ENCODE data around the gene LRRC18. TPM values are rescaled to one million over a fixed set of nuclear protein-coding genes. Genes with fewer than 3 reads are reported as not detected.

LRRC18 gene
- total and polyA plus RNA-seq, 2 donors (not counting 3 experiments of a cell fraction or from before 2014, with no cell fraction given): not detected

GRCh38 chr10:48890888-48891850, 48.5 kb downstream of the LRRC18 start:
- POLR2A ChIA-PET: no interaction called here

More at GRCh38 chr10:48890888-48891850, 48.5 kb downstream of the LRRC18 start:
- Histone ChIP-seq H2AFZ (ENCODE audit: low read depth, low read length) (no peak overlapping the region), H3K4me1 (ENCODE audit: control insufficient read depth, extremely low read depth, insufficient read depth, low read length) (no peaks in the 10 kb centered on the region), H3K27me3 (ENCODE audit: control insufficient read depth in 2 of 2, insufficient read depth in 2 of 2, low read length in 2 of 2) (peaks cover 0 to 4% of the 10 kb centered on the region in 2 experiments), H3K9ac (replicated peaks; ENCODE audit: extremely low read depth, insufficient read depth, low read length) (no peak overlapping the region), H3K27ac (ENCODE audit: insufficient read depth, low read depth, low read length) (no peak overlapping the region), H4K20me1 (replicated peaks; ENCODE audit: control insufficient read depth, extremely low read depth, insufficient read depth, low read length) (no peaks in the 10 kb centered on the region), H3K9me3 (replicated peaks; ENCODE audit: control insufficient read depth, insufficient read depth, low read length) (no peaks in the 10 kb centered on the region), H3K4me2 (ENCODE audit: insufficient read depth, low read length) (no peak overlapping the region), H3K79me2 (ENCODE audit: control insufficient read depth, insufficient read depth, low read length) (no peaks in the 10 kb centered on the region), H3K4me3 (replicated peaks in 1 of 3; ENCODE audit: insufficient read depth in 1 of 3, low read depth in 1 of 3, low read length in 3 of 3) (no peak overlapping the region), H3K36me3 (ENCODE audit: control insufficient read depth in 2 of 2, extremely low read depth in 1 of 2, insufficient read depth in 2 of 2, low read length in 2 of 2) (no peaks in the 10 kb centered on the region), H3K9me1 (replicated peaks; ENCODE audit: control insufficient read depth, extremely low read depth, insufficient read depth, low read length) (no peaks in the 10 kb centered on the region)
- CTCF ChIA-PET: no interaction called here
- dilution Hi-C loops (cut with MboI; ENCODE audit: extremely low pct_ligation_motif_present, low sequenced_read_pairs): no loop called here
- intact Hi-C loops (cut with micrococcal nuclease): no loop called here
- DNase-seq (ENCODE audit: low read depth, low spot score): no peak
- no TSS peak for BruUV-seq (replicated peaks)
- FAIRE-seq: no peak
- no peak for TF ChIP-seq GATA2 (IDR thresholded peaks at IDR 0.05; ENCODE audit: insufficient read depth, insufficient read length, low read depth, low read length)
- no peak for TF ChIP-seq FOS (IDR thresholded peaks at IDR 0.05; ENCODE audit: borderline replicate concordance, insufficient read depth, low read length)
- no peak for TF ChIP-seq POLR2AphosphoS5 (IDR thresholded peaks at IDR 0.05; ENCODE audit: insufficient read depth, low read depth, low read length)
- TF ChIP-seq EZH2 (IDR thresholded peaks at IDR 0.05; ENCODE audit: borderline replicate concordance, low read depth, low read length, severe bottlenecking): no peak
- TF ChIP-seq MAX (IDR thresholded peaks at IDR 0.05; ENCODE audit: insufficient read depth, insufficient read length): no peak
- no peak for TF ChIP-seq MYC (IDR thresholded peaks at IDR 0.05; ENCODE audit: low read depth, low read length)
- no peak for TF ChIP-seq POLR2A (IDR thresholded peaks at IDR 0.05; ENCODE audit: low read depth, low read length)
- TF ChIP-seq JUN (IDR thresholded peaks at IDR 0.05; ENCODE audit: borderline replicate concordance, insufficient read depth, insufficient read length, low read depth): no peak
- TF ChIP-seq CTCF (IDR thresholded peaks at IDR 0.05; ENCODE audit: extremely low read depth in 1 of 2, insufficient read depth in 1 of 2, low read depth in 1 of 2, low read length in 2 of 2): no peak
